Thymus (tissue), 11 donors: ENCODE measurements around the gene SYT12. TPM values are rescaled to one million over a fixed set of nuclear protein-coding genes. Genes with fewer than 3 reads are reported as not detected.

Experiments
- DNase-seq, 9 donors: peaks; one replicate each; pipeline ENCODE4 v3.0.0-alpha.2; 2013; ENCODE audit warnings: low spot score in 9 of 9, low read depth in 6 of 9, missing footprints in 1 of 9
- H3K27ac ChIP-seq, 2 donors: one replicate each; pipeline ENCODE4 v1.5.1; 2013; ENCODE audit warnings: control low read depth in 1 of 2, low read depth in 1 of 2, low read length in 1 of 2, mild to moderate bottlenecking in 1 of 2, moderate library complexity in 1 of 2
- H3K27me3 ChIP-seq, 2 donors: one replicate each; pipeline ENCODE4 v1.5.1; 2013; ENCODE audit warnings: low read length in 1 of 2; ENCODE audit not compliant: control insufficient read depth in 2 of 2, insufficient read depth in 1 of 2
- H3K36me3 ChIP-seq, 2 donors: one replicate each; pipeline ENCODE4 v1.5.1; 2013; ENCODE audit warnings: low read length in 1 of 2, mild to moderate bottlenecking in 1 of 2, moderate library complexity in 1 of 2; ENCODE audit not compliant: control insufficient read depth in 2 of 2, insufficient read depth in 2 of 2
- H3K4me1 ChIP-seq, 2 donors: one replicate each; pipeline ENCODE4 v1.5.1; 2013; ENCODE audit warnings: low read length in 2 of 2; ENCODE audit not compliant: control insufficient read depth in 2 of 2, insufficient read depth in 2 of 2
- H3K4me3 ChIP-seq, 2 donors: one replicate each; pipeline ENCODE4 v1.5.1; 2013; ENCODE audit warnings: low read length in 2 of 2, control low read depth in 1 of 2, mild to moderate bottlenecking in 1 of 2
- H3K9me3 ChIP-seq, 2 donors: one replicate each; pipeline ENCODE4 v1.5.1; 2013; ENCODE audit warnings: low read length in 1 of 2, mild to moderate bottlenecking in 1 of 2; ENCODE audit not compliant: control insufficient read depth in 2 of 2, insufficient read depth in 1 of 2
- WGBS: extraction: QIAGEN DNeasy Blood & Tissue Kit; methylation state at CpG from one replicate; pipeline ENCODE4 v1.1.7; 2013; 5-methylcytosine and 5-hydroxymethylcytosine counted together
- polyA plus RNA-seq: library from polyadenylated mRNA; stranded (reverse); fragments of 200-250 nt; gene quantifications from one replicate; pipeline ENCODE4 v1.2.3, GENCODE V29; 2013
- total RNA-seq: library from RNA; stranded (reverse); fragments of 120-200 nt; gene quantifications from one replicate; pipeline ENCODE4 v1.2.4, GENCODE V29; 2013
- donor health status: healthy.

The SYT12 gene
- total and polyA plus RNA-seq, 2 donors: 0.09 to 0.68 TPM

DNA sequence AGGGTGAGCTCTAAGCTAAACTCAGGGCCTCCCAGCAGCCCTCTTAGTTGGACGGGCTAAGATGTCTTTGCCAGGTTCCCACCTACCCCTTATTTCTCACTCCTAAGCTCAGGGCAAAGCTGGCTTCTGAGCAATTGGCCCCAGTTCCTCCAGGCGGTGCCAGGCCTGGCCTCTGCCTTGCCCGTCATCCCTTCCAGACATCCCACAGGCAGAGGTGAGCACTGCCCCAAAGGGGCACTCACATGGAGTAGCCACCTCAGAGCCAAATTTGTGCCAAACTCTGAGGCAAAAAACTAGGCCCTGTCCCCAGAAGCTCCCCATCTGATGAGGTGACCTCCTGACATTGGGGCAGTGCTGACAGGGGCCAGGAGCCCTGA is 43.4 kb downstream of the SYT12 start:
- no peak overlapping the region for H3K4me3 ChIP-seq
- H3K9me3 ChIP-seq: no peaks in the 10 kb centered on the region
- no peaks in the 10 kb centered on the region for H3K36me3 ChIP-seq
- WGBS: over 99% methylated on average over 3 of the region's 3 CpGs
- peaks cover 0 to 31% of the 10 kb centered on the region in 2 donors for H3K27me3 ChIP-seq
- no peaks in the 10 kb centered on the region for H3K4me1 ChIP-seq
- no peak overlapping the region for H3K27ac ChIP-seq
- DNase-seq: no peak

DNA sequence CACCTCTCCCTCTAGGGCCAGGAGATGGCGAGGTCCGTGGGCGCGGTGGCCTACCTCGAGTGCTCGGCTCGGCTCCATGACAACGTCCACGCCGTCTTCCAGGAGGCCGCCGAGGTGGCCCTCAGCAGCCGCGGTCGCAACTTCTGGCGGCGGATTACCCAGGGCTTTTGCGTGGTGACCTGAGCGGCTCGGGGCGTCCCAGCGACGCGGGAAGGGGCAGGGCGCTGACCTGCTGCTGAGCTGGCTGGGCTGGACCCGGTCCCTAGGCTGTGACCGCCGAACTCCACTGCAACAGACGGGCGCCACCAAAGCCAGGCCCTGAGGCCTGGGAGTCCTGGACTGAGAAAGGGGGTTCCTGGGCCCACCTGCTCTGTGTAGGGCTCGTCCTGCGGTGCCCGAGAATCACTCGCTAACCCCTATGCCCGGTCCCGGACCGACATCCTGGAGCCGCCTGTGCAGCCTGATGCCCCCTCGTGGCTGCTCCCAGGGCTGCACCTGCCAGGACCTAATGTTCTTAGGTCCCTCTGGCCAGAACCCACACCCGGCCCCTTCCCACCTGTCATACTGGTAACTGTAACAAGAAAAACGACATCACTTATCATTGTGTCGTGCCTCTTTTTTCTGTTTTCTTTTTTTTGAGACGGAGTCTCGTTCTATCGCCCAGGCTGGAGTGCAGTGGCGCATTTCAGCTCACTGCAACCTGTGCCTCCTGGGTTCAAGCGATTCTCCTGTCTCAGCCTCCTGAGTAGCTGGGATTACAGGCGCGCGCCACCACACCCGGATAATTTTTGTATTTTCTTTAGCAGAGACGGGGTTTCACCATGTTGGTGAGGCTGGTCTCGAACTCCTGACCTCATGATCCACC is 48.7 kb downstream of the SYT12 start:
- WGBS: 43% methylated on average over 53 of the region's 53 CpGs
- Histone ChIP-seq H3K27me3 (peaks cover 0 to 40% of the 10 kb centered on the region in 2 donors), H3K27ac (no peak overlapping the region), H3K9me3 (no peaks in the 10 kb centered on the region), H3K4me1 (peaks cover 0 to 5% of the 10 kb centered on the region in 2 donors), H3K36me3 (no peaks in the 10 kb centered on the region), H3K4me3 (no peak overlapping the region)
- peak in 6 of 9 donors; percentile 29 to 71 (median 53) for DNase-seq

DNA sequence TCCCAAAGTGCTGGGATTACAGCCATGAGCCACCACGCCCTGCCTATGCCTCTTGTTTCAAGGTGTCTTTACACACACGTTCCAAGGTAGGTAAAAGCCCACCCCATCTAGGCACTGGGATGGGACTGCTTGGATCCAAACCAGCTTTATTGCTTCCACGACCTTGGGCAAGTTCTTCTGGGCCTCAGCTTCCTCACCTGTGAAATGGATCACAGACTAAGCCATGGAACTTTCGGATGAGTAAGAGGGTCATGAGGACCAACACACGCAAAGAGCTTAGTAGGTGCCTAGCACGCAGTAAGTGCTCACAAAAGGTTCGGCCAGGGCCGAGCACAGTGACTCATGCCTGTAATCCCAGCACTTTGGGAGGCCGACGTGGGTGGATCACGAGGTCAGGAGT is 49.4 kb downstream of the SYT12 start:
- 94% methylated on average over 11 of the region's 11 CpGs for WGBS
- Histone ChIP-seq H3K4me3 (no peak overlapping the region), H3K27ac (no peak overlapping the region), H3K9me3 (no peaks in the 10 kb centered on the region), H3K27me3 (peaks cover 0 to 41% of the 10 kb centered on the region in 2 donors), H3K36me3 (no peaks in the 10 kb centered on the region), H3K4me1 (peaks cover 0 to 5% of the 10 kb centered on the region in 2 donors)
- no peak for DNase-seq

DNA sequence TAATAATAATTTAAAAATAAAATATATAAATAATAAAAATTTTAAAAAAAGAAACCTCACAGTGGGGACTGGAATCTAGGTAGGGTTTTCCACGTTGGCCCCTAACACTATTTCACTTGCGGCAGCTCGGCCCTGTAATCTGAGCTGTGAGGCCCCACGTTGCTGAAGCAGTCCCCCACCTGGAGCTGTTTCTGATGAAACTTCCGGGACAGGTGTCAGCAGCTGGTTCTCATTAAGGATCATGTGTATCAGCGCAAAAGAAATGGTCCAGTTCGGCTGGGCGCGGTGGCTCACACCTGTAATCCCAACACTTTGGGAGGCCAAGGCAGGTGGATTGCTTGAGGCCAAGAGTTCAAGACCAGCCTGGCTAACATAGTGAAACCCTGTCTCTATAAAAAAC is 51.0 kb downstream of the SYT12 start:
- H3K36me3 ChIP-seq: no peaks in the 10 kb centered on the region
- H3K27ac ChIP-seq: no peak overlapping the region
- peaks cover 0 to 5% of the 10 kb centered on the region in 2 donors for H3K4me1 ChIP-seq
- H3K27me3 ChIP-seq: peaks cover 0 to 43% of the 10 kb centered on the region in 2 donors
- no peak overlapping the region for H3K4me3 ChIP-seq
- 95% methylated on average over 9 of the region's 9 CpGs for WGBS
- peaks cover 0 to 1% of the 10 kb centered on the region in 2 donors for H3K9me3 ChIP-seq
- no peak for DNase-seq

DNA sequence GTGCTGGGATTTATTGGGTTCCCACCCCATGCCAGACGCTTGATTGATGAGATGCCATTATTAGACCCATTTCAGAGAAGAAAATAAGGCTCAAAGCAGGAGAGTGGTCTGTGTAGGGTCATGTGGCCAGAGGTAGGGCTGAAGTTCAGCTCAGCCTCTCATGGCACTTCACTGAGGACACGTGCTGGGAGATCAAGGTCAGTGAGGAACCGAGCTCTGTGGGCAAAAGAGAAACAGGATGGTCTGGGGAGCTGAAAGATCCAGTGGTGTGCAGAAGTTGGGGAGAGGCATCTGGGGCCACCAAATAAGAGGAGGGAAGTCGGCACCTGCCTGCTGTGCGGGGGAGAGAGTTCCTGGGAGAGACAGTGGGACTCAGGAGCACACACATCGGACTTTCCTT is 53.3 kb downstream of the SYT12 start:
- no peak overlapping the region for H3K27ac ChIP-seq
- H3K4me3 ChIP-seq: no peak overlapping the region
- no peak for DNase-seq
- H3K9me3 ChIP-seq: peaks cover 0 to 1% of the 10 kb centered on the region in 2 donors
- H3K27me3 ChIP-seq: peaks cover 0 to 24% of the 10 kb centered on the region in 2 donors
- peaks cover 0 to 5% of the 10 kb centered on the region in 2 donors for H3K4me1 ChIP-seq
- no peaks in the 10 kb centered on the region for H3K36me3 ChIP-seq
- 92% methylated on average over 6 of the region's 6 CpGs for WGBS

DNA sequence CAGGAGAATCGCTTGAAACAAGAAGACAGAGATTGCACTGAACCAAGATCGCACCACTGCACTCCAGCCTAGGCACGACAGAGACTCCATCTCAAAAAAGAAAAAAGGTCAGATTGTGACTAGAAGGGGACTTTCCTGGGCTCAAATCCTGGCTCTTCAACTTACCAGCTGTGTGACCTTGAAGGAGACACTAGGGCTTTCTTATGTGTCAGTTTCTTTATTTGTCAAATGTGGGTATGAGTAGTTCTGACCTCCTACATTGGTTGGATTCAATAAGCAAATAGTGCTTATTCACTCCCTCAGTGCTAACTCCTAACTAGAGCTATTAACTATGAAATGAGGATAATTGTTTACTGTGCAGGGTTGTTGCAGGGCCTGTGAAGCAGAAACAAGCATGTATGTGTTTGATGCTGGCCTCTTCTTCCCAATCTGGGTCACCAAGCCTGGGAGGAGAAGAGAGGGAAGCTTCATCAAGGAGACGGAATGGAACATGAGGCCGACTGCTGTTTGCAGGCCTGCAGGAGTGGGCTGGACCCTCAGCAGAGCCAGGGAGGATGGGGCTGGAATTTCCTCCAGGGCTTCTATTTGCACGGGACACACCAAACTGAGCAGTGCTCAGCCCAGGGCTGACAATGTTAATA is 56.3 kb downstream of the SYT12 start:
- Histone ChIP-seq H3K27me3 (peaks cover 2 to 25% of the 10 kb centered on the region in 2 donors), H3K9me3 (peaks cover 1 to 4% of the 10 kb centered on the region in 2 donors), H3K36me3 (no peaks in the 10 kb centered on the region), H3K4me1 (peaks cover 3 to 12% of the 10 kb centered on the region in 2 donors), H3K4me3 (no peak overlapping the region), H3K27ac (no peak overlapping the region)
- DNase-seq: no peak
- 95% methylated on average over 6 of the region's 6 CpGs for WGBS

DNA sequence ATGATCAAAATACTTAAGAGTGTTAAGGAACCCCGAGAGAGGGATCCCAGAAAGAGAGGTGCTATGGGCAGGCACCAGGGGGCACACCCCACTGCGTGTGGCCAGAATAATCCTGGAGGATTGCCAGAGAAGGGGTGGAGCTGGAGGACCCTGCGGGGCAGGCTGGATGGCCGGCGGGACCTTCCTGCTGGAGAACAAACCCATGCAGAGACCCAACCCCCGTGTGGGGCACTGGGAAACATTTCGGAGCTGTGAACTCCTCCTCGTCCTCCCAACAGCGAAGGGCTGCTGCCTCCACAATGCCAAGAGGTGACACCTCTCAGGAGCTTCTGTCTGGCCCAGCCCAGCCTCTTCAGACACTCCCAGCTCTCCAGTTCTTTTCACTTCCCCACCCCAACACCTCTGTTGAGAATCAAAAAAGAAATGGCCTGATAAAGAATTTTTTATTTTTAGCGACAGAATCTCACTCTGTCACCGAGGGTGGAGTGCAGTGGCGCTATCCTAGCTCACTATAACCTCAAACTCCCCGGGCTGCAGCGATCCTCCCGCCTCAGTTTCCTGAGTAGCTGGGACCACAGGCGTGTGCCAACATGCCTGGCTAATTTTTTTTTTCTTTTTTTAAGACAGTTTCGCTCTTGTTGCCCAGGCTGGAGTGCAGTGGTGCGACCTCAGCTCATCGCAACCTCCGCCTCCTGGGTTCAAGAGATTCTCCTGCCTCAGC is 59.3 kb downstream of the SYT12 start:
- no peak for DNase-seq
- WGBS: 25% methylated on average over 20 of the region's 20 CpGs
- H3K27ac ChIP-seq: no peak overlapping the region

DNA sequence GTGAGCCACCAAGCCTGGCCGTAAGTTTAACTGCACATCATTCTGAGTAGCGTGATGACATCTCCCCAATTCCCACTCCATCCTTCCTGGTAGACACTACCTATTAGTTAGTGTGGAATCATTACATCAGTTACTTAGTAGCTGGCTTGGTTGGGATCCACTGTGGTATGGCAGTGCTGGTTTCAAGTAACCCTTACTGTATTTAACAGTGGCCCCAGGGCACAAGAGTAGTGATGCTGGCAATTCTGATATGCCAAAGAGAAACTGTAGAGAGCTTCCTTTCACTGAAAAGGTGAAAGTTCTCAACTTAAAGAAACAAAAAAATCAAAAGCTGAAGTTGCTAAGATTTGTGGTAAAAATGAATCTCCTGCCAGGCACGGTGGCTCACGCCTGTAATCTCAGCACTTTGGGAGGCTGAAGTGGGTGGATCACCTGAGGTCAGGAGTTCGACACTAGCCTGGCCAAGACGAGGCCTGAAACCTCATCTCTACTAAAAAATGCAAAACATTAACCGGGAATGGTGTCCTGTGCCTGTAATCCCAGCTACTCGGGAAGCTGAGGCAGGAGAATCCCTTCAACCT is 60.9 kb downstream of the SYT12 start:
- Histone ChIP-seq H3K36me3 (no peaks in the 10 kb centered on the region), H3K9me3 (peaks cover 0 to 4% of the 10 kb centered on the region in 2 donors), H3K4me3 (no peak overlapping the region), H3K27ac (no peak overlapping the region), H3K4me1 (peaks cover 3 to 12% of the 10 kb centered on the region in 2 donors), H3K27me3 (peaks cover 2 to 13% of the 10 kb centered on the region in 2 donors)
- WGBS: 89% methylated on average over 8 of the region's 8 CpGs
- no peak for DNase-seq

More for the DNA sequence above, 59.3 kb downstream of the SYT12 start:
- H3K4me3 ChIP-seq: no peak overlapping the region
- peaks cover 2 to 20% of the 10 kb centered on the region in 2 donors for H3K27me3 ChIP-seq
- H3K36me3 ChIP-seq: no peaks in the 10 kb centered on the region
- H3K9me3 ChIP-seq: peaks cover 1 to 4% of the 10 kb centered on the region in 2 donors
- peaks cover 3 to 12% of the 10 kb centered on the region in 2 donors for H3K4me1 ChIP-seq
